SJCRH30 (cell line): Measurements from ENCODE around the gene ATP2A3. TPM values are rescaled to one million over a fixed set of nuclear protein-coding genes. Genes with fewer than 3 reads are reported as not detected.
A peak's percentile ranks its signal among the peaks of the same experiment; 100 is the strongest.

Experiments
- DNase-seq, 2 experiments: peaks; one replicate each; pipeline ENCODE4 v3.0.0-alpha.2; 2015 to 2020
- H3K27ac ChIP-seq: fragments of 250-450 bp; sonication (Bioruptor Pico); 2 replicates; pipeline ENCODE4 v1.5.1; 2020; ENCODE audit warnings: mild to moderate bottlenecking, moderate library complexity
- H3K27me3 ChIP-seq: fragments of 250-450 bp; sonication (Bioruptor Pico); 2 replicates; pipeline ENCODE4 v1.5.1; 2020; ENCODE audit warnings: mild to moderate bottlenecking, moderate library complexity
- H3K36me3 ChIP-seq: fragments of 250-450 bp; sonication (Bioruptor Pico); 2 replicates; pipeline ENCODE4 v1.5.1; 2020; ENCODE audit warnings: mild to moderate bottlenecking, moderate library complexity
- H3K4me1 ChIP-seq: fragments of 250-450 bp; sonication (Bioruptor Pico); 2 replicates; pipeline ENCODE4 v1.5.1; 2020; ENCODE audit warnings: mild to moderate bottlenecking, moderate library complexity
- H3K4me3 ChIP-seq: fragments of 250-450 bp; sonication (Bioruptor Pico); 2 replicates; pipeline ENCODE4 v1.5.1; 2020; ENCODE audit warnings: mild to moderate bottlenecking, moderate library complexity
- H3K9me3 ChIP-seq: fragments of 250-450 bp; sonication (Bioruptor Pico); replicated peaks from 2 replicates; pipeline ENCODE4 v1.5.1; 2020; ENCODE audit warnings: mild to moderate bottlenecking, moderate library complexity
- total RNA-seq: library from RNA; depleted of rRNA; stranded (reverse); fragments of >200 nt; shearing (Covaris generic); gene quantifications from 2 replicates; pipeline ENCODE4 v1.2.3, GENCODE V29; 2014

The ATP2A3 gene
- total RNA-seq, 1 experiment from 2014 or later = 2.0 TPM

DNA sequence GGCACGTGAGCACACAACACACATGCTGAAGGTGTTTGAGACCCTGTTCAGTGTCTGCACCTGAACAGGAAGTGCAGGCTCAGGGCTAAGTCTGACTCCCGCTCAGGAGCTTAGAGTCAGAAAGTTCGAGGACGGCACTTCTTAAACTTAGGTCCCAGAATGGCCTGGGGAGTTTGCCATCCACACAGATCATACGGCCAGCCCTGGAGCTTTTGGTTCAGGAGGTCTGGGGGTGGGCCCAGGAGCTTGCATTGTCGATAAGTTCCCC, 67.3 kb downstream of the ATP2A3 start:
- no peak overlapping the region for H3K4me3 ChIP-seq
- H3K27ac ChIP-seq = no peak overlapping the region
- H3K4me1 ChIP-seq = peaks cover 2% of the 10 kb centered on the region; the same call in 1 of the 2 replicates

DNA sequence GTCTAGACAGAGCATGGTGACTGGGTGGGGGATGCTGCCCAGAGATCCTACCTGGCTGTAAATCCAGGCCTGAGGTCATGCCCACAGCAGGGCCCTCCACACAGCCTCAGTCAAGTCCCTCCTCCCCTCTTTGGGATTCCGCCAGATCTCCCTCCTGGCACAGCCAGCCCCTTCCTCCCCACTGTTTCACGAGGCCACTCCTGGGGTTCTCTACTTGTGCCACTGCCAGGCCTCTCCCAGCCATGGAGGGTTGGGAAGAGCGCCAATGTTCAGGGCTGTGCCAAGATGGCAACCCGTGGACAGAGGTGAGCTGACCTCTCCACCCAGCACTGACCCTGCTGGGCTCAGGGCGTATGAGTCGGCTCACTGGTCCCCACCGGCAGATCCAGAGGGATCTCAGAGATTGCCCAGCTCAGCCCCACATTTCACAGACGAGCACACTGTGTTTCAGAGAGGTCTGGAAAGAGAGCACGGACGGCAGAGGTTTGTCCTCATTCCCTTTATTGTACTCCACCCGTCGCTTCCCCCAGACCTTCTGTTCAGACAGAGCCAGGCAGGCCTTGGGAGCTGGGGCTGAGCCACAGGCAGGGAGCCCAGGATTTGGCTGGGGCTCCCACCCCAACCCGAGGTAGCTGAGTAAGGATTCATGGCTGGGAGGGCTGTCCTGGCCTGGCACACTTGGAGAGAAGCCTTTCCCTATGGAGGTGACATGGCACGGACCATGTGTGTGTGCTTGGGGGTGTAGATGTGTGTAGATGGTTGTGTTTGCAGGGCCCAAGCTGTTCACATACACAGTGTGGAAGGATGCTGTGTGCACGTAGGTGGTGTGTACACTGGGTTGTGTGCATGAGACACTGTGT, 67.9 kb downstream of the ATP2A3 start:
- Histone ChIP-seq H3K4me3 (no peak overlapping the region), H3K36me3 (no peaks in the 10 kb centered on the region), H3K9me3 (no peaks in the 10 kb centered on the region), H3K4me1 (peaks cover 8% of the 10 kb centered on the region), H3K27me3 (no peaks in the 10 kb centered on the region), H3K27ac (no peak overlapping the region)
- DNase-seq = no peak

More for the DNA sequence above, 67.3 kb downstream of the ATP2A3 start:
- Histone ChIP-seq H3K27me3 (no peaks in the 10 kb centered on the region), H3K36me3 (no peaks in the 10 kb centered on the region), H3K9me3 (no peaks in the 10 kb centered on the region)
- DNase-seq = no peak

DNA sequence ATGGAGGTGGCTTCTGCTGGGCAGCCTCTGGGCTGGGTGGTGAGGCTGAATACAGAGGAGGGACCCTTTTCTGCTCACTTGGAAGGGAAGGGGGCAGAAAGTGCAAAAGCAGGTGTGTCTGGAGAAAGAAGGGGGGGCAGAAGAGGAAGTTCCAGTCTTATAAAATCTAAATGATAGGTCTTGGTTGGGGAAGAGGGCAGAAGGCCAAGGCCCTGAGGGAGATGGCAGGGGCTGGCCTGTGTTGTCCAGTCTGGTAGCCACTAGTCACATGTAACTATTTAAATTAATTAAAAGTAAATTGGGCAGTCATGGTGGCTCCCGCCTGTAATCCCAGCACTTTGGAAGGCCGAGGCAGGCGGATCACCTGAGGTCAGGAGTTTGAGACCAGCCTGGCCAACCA, 68.9 kb downstream of the ATP2A3 start:
- Histone ChIP-seq H3K4me1 (peaks cover 17% of the 10 kb centered on the region), H3K36me3 (no peaks in the 10 kb centered on the region), H3K27me3 (no peaks in the 10 kb centered on the region), H3K4me3 (no peak overlapping the region), H3K27ac (no peak overlapping the region), H3K9me3 (no peaks in the 10 kb centered on the region)
- no peak for DNase-seq

DNA sequence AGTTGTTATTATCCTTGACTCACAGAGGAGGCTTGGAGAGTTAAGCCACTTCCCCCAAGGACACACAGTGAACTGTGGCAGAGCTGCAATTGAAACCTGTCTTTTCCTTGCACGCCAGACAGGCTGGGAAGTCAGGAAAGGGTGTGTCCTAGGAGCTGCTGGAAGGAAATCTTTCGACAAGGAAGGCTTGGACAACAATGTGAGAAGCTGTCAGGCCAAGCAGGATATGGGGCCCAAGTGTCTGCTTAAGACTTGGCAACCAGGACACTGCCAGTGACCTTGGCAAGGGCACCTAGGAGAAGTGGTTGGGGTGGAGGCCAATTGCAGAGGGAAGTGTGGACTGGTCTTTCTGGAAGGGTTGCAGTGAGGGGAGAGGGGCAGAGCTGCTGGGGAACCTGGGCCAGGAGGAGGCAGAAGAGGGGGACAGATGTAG, 69.3 kb downstream of the ATP2A3 start:
- no peak for DNase-seq
- peaks cover 20% of the 10 kb centered on the region for H3K4me1 ChIP-seq
- no peaks in the 10 kb centered on the region for H3K9me3 ChIP-seq
- H3K4me3 ChIP-seq = no peak overlapping the region
- H3K27me3 ChIP-seq = no peaks in the 10 kb centered on the region
- H3K27ac ChIP-seq = no peak overlapping the region
- no peaks in the 10 kb centered on the region for H3K36me3 ChIP-seq

DNA sequence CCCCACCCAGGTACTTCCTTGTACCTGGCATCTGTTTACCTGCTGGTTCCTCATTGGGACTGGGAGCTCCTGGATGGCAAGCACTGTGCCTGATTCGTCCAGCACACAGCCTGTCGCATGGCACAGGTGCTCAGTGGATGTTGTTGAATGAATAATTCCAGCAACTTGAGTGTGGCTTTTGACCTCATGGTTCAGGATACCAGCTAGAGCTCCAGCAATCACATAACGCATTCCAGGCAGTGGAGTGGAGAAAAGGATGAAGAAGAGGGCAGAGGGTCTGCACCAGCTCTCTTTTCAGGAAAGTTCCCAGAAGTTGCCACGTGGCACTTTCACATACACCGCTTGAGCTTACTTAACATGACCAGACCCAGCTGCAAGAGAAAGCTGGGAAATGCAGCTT, 70.0 kb downstream of the ATP2A3 start:
- H3K27me3 ChIP-seq = no peaks in the 10 kb centered on the region
- H3K9me3 ChIP-seq = no peaks in the 10 kb centered on the region
- H3K4me1 ChIP-seq = peaks cover 24% of the 10 kb centered on the region
- H3K27ac ChIP-seq = no peak overlapping the region
- no peak for DNase-seq
- no peak overlapping the region for H3K4me3 ChIP-seq
- H3K36me3 ChIP-seq = no peaks in the 10 kb centered on the region

DNA sequence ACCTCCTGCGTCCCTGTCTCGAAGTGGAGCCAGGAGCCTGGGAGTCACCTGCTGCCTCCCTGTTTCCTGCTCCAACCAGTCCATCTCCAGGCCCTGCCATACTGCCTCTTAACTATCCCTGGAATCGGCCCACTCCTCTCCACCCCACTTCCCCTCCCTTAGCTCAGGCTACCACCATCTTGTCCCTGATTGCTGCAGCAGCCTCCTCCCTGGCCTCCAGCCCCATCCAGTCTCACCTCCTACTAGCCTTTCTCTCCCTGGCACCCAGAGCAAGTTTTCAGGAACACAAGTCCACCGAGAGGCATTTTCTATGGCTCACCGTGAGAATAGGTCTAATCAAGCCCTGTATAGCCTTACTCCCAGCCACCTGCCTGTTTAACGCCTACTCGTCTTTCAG, 70.5 kb downstream of the ATP2A3 start:
- Histone ChIP-seq H3K4me3 (peak overlapping the region; percentile 73), H3K36me3 (no peaks in the 10 kb centered on the region), H3K27ac (peak overlapping the region; percentile 50), H3K27me3 (no peaks in the 10 kb centered on the region), H3K9me3 (no peaks in the 10 kb centered on the region), H3K4me1 (peaks cover 24% of the 10 kb centered on the region)
- no peak for DNase-seq

DNA sequence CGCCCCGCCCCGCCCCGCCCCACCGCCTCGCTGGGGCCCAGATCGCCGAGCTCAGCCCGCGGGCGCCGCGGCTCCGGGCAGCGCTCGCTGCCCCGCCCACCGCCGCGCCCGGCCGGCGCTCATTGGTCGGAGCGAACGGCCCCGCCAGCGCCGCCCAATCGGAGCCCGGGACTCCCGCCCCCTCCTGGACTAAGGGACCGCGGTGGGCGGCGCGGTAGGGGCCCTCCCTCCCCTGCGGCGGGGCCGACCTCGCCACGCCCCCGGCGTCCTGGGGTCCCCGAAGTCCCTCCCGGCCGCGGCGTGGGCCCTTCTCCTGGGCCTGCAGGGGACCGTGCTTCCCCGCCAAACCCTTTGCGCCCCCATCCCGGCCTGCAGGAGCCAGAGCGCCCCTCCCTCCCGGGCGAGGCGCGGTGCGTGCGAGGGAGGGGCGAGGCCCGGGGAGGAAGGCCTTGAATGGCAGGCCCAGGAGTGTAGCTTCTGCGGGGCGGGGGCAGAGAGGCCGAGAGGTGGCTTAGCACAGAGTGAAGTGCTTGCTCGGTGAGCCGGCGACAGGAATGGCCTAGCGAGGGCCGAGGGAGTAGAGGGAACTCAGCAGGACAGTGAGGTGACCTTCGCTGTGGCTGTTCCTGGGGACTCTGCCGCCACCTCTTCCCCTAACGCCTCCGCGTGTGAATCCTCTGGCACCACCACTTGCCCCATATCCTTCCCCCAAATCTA, 71.1 kb downstream of the ATP2A3 start, which contains the start of gene CAMKK1:
Gene CAMKK1, minus strand, starts transcription at position 51 of the 717 bp plus-strand sequence. CDS start 7,366 bp downstream, outside the sequence.
- H3K27ac ChIP-seq = peak within 1 kb of the TSS; percentile 50
- no peaks in the 10 kb centered on the region for H3K27me3 ChIP-seq
- DNase-seq = peak; percentile 84 to 87
- H3K4me1 ChIP-seq = peaks cover 24% of the 10 kb centered on the region
- peak within 1 kb of the TSS; percentile 73 for H3K4me3 ChIP-seq
- no peaks in the 10 kb centered on the region for H3K9me3 ChIP-seq
- no peaks in the 10 kb centered on the region for H3K36me3 ChIP-seq

DNA sequence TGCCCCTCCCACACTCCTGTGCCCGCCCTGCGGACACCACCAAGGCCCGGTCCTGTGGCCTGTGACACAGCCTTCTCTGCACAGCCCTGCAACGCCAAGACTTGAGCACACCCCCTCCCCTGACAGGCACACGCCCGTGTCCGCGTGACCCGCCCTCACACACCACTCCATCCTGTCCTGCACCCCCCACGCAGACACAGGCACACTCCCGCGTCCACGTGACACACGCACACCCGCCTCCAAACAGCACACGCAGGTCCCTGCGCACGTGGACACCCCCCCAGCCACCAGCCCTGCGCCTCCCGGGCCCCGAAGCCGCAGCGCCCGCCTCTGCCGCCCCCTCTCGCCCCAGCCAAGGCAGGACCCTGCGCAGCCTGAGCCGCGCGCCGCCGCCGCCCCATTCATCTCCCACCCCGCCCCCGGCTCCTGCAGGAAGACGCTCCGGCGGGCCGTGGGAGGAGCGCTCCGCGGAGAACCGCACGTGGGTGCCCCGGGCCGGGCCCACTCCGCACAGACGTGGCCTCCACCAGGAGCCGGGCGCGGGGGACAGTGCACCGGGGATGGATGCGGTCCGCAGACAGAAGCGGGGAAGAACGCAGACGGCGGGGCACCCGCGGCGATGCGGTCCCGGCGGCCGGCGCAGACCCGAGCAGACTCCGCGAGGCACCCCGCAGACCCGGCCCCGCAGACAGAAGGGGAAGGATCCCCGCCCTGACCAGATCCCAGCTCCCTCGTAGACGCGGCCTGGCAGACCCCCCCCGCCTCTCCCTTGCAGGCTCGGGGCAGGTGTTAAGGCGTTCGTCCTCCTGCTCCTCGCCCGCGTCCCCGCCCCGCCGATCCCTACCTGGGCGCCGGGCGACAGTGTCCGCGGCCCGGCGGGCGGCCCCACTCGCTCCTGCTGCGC, 71.9 kb downstream of the ATP2A3 start:
- DNase-seq = peak; percentile 33 to 34
- Histone ChIP-seq H3K4me1 (peaks cover 24% of the 10 kb centered on the region), H3K4me3 (peak overlapping the region; percentile 73), H3K27ac (no peak overlapping the region; the same call in 1 of the 2 replicates), H3K27me3 (no peaks in the 10 kb centered on the region), H3K36me3 (no peaks in the 10 kb centered on the region), H3K9me3 (no peaks in the 10 kb centered on the region)

DNA sequence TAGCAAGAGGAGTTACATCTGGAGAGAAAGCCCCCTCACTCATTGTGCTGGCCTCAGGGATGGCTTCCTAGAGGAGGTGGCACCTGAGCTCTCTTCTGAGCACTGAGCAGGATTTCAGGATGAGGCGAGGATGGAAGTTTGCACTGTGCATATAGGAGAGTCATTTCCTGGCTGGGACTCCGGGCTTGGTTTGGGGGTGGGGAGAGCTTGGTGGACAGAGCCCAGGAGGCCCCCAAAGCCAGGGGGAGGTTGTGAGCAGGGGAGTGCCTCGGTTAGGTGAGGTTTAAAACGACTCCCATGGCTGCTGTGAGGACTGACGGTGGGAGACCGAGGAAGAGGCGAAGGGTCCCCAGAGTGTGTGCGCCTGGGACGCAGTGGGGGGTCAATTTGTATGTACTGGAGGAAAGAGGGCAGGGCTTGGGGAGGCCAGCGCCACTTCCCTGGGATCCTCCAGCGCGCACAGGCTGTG, 72.6 kb downstream of the ATP2A3 start:
- DNase-seq = no peak
- Histone ChIP-seq H3K27me3 (no peaks in the 10 kb centered on the region), H3K9me3 (no peaks in the 10 kb centered on the region), H3K36me3 (no peaks in the 10 kb centered on the region), H3K4me3 (peak overlapping the region; percentile 73), H3K4me1 (peaks cover 24% of the 10 kb centered on the region), H3K27ac (peak overlapping the region; percentile 49; the same call in 1 of the 2 replicates)

DNA sequence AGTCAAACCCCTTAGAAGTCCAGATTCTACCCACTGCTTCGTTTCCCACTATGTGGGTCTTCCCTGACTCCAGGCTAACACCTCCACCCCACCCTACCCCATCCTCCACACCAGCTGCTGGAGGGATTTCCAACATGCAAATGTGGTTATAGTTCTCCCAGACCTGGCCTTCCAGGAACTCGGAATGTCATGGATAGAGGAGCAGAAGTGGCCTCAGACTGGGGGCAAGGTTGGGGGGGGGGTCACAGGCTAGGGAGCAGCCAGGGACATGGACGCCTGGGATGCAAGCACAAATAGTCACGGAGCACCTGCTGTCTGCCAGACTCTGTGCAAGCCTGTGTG, 73.4 kb downstream of the ATP2A3 start:
- Histone ChIP-seq H3K9me3 (no peaks in the 10 kb centered on the region), H3K36me3 (no peaks in the 10 kb centered on the region), H3K27ac (peak overlapping the region; percentile 49), H3K4me1 (peaks cover 24% of the 10 kb centered on the region), H3K27me3 (no peaks in the 10 kb centered on the region), H3K4me3 (peak overlapping the region; percentile 18)
- DNase-seq = peak; percentile 38 to 44

DNA sequence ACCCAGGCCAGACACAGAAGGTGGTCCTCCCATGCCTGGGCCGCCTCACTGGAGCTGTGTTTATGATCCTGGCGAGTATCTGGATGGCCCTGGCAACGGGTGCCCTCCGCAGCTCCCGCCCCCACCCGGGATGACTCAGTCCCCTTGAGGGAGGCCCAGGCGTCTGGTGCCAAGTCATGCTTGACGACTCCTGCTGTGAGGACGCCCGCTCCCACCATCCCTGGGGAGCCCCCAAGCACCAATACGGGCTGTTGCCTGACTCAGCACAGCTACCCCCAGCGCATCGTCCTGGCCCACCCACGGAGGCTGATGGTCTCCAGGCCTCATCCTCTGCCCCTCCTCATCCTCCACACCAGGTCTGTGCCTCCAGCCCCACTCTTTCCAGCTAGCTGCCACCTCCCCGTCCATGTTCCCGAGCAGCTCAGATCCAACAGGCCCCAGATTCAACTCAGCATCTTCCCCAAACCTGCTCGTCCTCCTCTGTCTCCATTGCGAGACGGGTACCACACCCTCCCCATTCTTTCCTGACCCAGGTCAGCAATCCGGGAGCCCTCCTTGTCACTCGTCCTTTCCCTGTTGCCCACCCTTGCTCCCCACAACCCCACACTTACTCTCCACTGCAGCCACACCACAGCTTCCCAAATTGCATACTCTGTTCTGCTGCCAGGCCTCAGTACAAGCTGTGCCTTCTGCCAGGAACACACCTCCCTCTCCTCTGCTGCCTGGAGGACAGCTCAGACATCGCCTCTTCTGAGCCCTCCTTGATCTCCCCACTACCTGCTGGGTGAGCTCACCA, 74.0 kb downstream of the ATP2A3 start:
- H3K36me3 ChIP-seq = no peaks in the 10 kb centered on the region
- DNase-seq = peak; percentile 66 to 80
- H3K9me3 ChIP-seq = no peaks in the 10 kb centered on the region
- no peaks in the 10 kb centered on the region for H3K27me3 ChIP-seq
- peak overlapping the region; percentile 18 for H3K4me3 ChIP-seq
- peaks cover 24% of the 10 kb centered on the region for H3K4me1 ChIP-seq
- H3K27ac ChIP-seq = peak overlapping the region; percentile 49

DNA sequence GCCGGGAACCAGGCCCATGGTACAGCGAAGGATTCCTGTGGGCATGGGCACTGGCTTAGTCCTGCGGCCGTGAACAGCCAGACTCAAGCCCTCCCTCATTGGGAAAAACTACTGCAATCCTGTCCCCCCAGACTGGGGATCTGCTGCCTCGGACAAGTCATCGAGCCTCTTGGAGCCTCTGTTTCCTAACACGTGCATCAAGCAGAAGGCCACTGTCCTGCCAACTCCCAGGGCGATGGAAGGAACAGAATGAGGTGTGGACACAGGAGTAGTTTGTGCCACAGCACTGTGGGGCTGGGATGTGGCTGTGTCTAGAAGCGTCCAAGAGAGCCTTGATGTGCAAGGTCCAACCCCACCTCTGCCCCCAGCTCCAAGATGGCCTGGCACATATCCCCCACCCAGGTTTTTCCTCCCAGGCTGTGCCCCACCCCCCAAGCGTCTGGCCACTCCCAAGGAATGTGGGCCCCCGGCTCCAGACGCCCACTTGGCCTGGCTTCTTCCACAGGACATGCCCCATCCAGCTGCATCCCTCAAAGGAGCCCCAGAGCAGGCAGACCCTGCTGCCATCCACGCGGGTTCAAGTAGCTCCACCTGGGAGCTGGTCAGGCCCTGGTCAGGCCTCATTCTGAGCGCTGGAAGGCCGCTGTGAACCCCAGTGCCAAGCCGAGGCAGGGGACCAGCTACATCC, 74.8 kb downstream of the ATP2A3 start:
- Histone ChIP-seq H3K27ac (peak overlapping the region; percentile 49; the same call in 1 of the 2 replicates), H3K4me3 (peak overlapping the region; percentile 18), H3K27me3 (no peaks in the 10 kb centered on the region), H3K9me3 (no peaks in the 10 kb centered on the region), H3K4me1 (peaks cover 24% of the 10 kb centered on the region), H3K36me3 (no peaks in the 10 kb centered on the region)
- DNase-seq = no peak

DNA sequence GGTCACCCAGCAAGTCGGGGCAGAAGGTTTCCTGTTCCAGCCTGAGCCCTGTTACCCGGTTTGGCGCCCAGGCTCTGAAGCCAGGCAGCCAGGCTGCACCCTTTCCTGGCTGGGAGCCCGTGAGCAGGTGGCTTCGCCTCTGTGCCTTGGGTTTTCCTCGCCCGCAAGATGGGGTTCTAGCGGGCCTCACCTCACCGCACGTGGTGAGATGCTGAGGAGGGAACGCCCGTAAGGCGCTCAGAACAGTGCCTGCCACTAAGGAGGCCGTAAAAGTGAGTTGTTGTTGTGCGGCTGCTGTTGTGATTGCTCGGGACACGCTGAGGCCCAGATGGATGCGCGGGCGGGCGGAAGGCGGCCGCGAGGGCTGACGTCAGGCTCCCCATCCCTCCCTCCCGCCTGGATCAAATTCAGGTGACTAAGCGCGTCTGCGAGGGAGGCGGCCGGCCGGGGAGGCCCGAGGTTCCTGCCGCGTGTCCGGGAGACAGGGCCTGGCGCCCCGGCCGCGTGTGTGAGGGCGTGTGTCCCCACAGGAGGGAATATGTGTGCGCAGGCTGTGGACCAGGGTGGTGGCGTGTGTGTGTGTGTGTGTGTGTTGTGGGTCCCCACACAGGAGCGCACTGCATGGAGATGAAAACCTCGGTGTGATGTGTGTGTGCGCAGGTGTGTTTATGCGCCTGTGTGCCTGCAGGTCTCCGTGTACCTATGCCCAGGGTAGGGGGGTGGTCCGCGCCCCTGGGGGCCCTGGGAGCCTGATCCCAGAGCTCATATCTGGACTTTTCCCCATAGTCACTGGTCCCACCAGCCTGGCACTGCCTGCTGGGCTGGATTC, 75.7 kb downstream of the ATP2A3 start:
- Histone ChIP-seq H3K9me3 (no peaks in the 10 kb centered on the region), H3K4me3 (no peak overlapping the region), H3K27me3 (no peaks in the 10 kb centered on the region), H3K4me1 (peaks cover 24% of the 10 kb centered on the region), H3K27ac (no peak overlapping the region), H3K36me3 (no peaks in the 10 kb centered on the region)
- DNase-seq = no peak
